ENCODE results near the gene TXNDC11.

The TXNDC11 gene

GRCh38 chr16:11768849-11769248, 26.2 kb upstream of the TXNDC11 start:
- H3K4me3 ChIP-seq (ENCODE audit: low read depth, low read length), result no peak overlapping the region
- no peaks in the 10 kb centered on the region for H3K27me3 ChIP-seq (replicated peaks)
- H3K36me3 ChIP-seq (replicated peaks), result peaks cover 78% of the 10 kb centered on the region
- no peak overlapping the region for H3K27ac ChIP-seq
- DNase-seq, result no peak
- in situ Hi-C loops (cut with HindIII; ENCODE audit: low pct_ligation_motif_present, low sequenced_read_pairs), result no loop called here
- TF ChIP-seq CTCF (IDR thresholded peaks at IDR 0.05; ENCODE audit: low read depth, low read length, missing control alignments), result no peak

GRCh38 chr16:11762431-11762830, 19.8 kb upstream of the TXNDC11 start:
- DNase-seq, result no peak
- no peaks in the 10 kb centered on the region for H3K27me3 ChIP-seq (replicated peaks)
- H3K36me3 ChIP-seq (replicated peaks), result peaks cover 59% of the 10 kb centered on the region
- no peak overlapping the region for H3K4me3 ChIP-seq (ENCODE audit: low read depth, low read length)
- no peak for TF ChIP-seq CTCF (IDR thresholded peaks at IDR 0.05; ENCODE audit: low read depth, low read length, missing control alignments)
- in situ Hi-C loops (cut with HindIII; ENCODE audit: low pct_ligation_motif_present, low sequenced_read_pairs), result no loop called here
- no peak overlapping the region for H3K27ac ChIP-seq

- Histone ChIP-seq H3K4me3 (ENCODE audit: low read depth, low read length) (no peak overlapping the region), H3K27me3 (replicated peaks) (no peaks in the 10 kb centered on the region), H3K27ac (no peak overlapping the region), H3K36me3 (replicated peaks) (peaks cover 58% of the 10 kb centered on the region)
- in situ Hi-C loops (cut with HindIII; ENCODE audit: low pct_ligation_motif_present, low sequenced_read_pairs), result no loop called here
- no peak for DNase-seq
- TF ChIP-seq CTCF (IDR thresholded peaks at IDR 0.05; ENCODE audit: low read depth, low read length, missing control alignments), result no peak
These were observed 17.3 kb upstream of the TXNDC11 start for GRCh38 chr16:11759997-11760396.

- no peak overlapping the region for H3K4me3 ChIP-seq (ENCODE audit: low read depth, low read length)
- in situ Hi-C loops (cut with HindIII; ENCODE audit: low pct_ligation_motif_present, low sequenced_read_pairs), result no loop called here
- no peak overlapping the region for H3K27ac ChIP-seq
- no peak for TF ChIP-seq CTCF (IDR thresholded peaks at IDR 0.05; ENCODE audit: low read depth, low read length, missing control alignments)
- H3K27me3 ChIP-seq (replicated peaks), result no peaks in the 10 kb centered on the region
- DNase-seq, result no peak
- H3K36me3 ChIP-seq (replicated peaks), result peaks cover 51% of the 10 kb centered on the region
These were observed 16.6 kb upstream of the TXNDC11 start for GRCh38 chr16:11759163-11759834.

GRCh38 chr16:11757671-11758545, 15.3 kb upstream of the TXNDC11 start:
- peak; percentile 87 for DNase-seq
- Histone ChIP-seq H3K36me3 (replicated peaks) (peaks cover 51% of the 10 kb centered on the region), H3K27me3 (replicated peaks) (no peaks in the 10 kb centered on the region), H3K27ac (peak overlapping the region; percentile 22), H3K4me3 (ENCODE audit: low read depth, low read length) (no peak overlapping the region)
- TF ChIP-seq CTCF (IDR thresholded peaks at IDR 0.05; ENCODE audit: low read depth, low read length, missing control alignments), result peak; percentile 11
- in situ Hi-C loops (cut with HindIII; ENCODE audit: low pct_ligation_motif_present, low sequenced_read_pairs), result no loop called here

All from brain microvascular endothelial cell (primary cell).